ENCODE measurements around the gene MRPS18A.

DNA sequence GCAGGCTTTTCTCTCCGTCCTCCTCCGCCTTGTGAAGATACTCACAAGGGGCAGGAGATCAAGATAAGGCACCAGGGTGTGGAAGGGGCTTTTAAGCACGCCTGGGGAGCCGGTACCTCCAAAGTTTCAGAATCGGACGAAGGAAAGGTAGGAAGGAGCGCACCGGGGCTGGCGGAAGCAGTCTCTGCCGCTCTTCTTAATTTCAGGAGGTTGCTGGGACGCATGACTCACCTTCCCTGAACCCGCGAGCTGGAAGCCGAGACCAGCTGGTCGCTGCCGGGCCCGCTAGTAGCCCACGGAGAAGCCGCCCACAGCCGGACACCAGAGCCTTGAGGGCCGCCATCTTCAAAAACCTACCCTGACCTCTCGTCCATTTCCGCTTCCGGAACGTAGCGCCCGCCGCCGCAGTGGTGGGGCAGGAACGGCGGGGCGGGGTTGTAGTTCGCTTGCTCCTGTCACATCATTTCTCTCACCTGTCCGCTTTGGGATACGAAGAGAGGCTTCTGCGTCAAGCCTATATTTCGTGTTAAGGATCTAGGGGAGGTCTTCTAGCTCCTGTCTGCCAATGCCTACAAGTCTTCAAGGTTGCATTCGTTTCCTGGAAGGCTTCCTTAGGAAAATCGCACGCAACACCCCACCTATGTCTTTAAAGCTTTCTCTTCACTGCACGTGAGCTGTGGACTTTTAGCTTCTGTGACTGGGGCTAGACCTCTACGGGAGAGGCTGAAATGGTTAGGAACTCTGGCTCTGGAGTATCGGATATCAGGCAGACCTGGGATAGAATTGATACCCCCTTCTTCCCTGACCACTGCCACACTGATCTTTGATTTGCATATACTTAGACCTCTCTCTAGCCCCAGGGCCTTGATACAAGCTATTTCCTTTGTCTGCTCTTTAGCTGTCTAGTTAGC, at the start of gene MRPS18A:
- TF ChIP-seq POLR2AphosphoS5 (IDR thresholded peaks at IDR 0.05; ENCODE audit: low read depth, low read length) (peak; percentile 59), EZH2 (IDR thresholded peaks at IDR 0.05; ENCODE audit: low read depth, low read length, severe bottlenecking) (no peak), SAP30 (IDR thresholded peaks at IDR 0.05; ENCODE audit: insufficient read depth, insufficient replicate concordance, low read length) (peak; percentile 46), SP1 (IDR thresholded peaks at IDR 0.05; ENCODE audit: low read depth, low read length) (no peak), RFX5 (IDR thresholded peaks at IDR 0.05; ENCODE audit: borderline replicate concordance, low read depth, low read length) (no peak; the same call in 1 of the 2 replicates), SRF (IDR thresholded peaks at IDR 0.05; ENCODE audit: low read depth, low read length) (no peak), TAF1 (IDR thresholded peaks at IDR 0.05; ENCODE audit: low read depth, low read length) (peak; percentile 90), CBX5 (IDR thresholded peaks at IDR 0.05; ENCODE audit: low read depth, low read length) (no peak), TEAD4 (IDR thresholded peaks at IDR 0.05; ENCODE audit: low read depth, low read length) (no peak), KDM1A (IDR thresholded peaks at IDR 0.05; ENCODE audit: borderline replicate concordance, low read length) (no peak), HDAC2 (IDR thresholded peaks at IDR 0.05; ENCODE audit: borderline replicate concordance in 1 of 2, low read depth in 2 of 2, low read length in 2 of 2) (peak in 1 of 2 experiments; percentile 48; a peak in 1 of 4 replicates)
- TF ChIP-seq, protein P1, sequence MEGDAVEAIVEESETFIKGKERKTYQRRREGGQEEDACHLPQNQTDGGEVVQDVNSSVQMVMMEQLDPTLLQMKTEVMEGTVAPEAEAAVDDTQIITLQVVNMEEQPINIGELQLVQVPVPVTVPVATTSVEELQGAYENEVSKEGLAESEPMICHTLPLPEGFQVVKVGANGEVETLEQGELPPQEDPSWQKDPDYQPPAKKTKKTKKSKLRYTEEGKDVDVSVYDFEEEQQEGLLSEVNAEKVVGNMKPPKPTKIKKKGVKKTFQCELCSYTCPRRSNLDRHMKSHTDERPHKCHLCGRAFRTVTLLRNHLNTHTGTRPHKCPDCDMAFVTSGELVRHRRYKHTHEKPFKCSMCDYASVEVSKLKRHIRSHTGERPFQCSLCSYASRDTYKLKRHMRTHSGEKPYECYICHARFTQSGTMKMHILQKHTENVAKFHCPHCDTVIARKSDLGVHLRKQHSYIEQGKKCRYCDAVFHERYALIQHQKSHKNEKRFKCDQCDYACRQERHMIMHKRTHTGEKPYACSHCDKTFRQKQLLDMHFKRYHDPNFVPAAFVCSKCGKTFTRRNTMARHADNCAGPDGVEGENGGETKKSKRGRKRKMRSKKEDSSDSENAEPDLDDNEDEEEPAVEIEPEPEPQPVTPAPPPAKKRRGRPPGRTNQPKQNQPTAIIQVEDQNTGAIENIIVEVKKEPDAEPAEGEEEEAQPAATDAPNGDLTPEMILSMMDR (IDR thresholded peaks at IDR 0.05; ENCODE audit: control extremely low read depth in 1 of 3, insufficient read depth in 1 of 3, low read depth in 1 of 3, low read length in 3 of 3), result no peak

All from H1 (cell line).